Caco-2 (cell line): ENCODE results near the gene GPHB5. TPM values are rescaled to one million over a fixed set of nuclear protein-coding genes. Genes with fewer than 3 reads are reported as not detected.

Source experiments
- BruUV-seq: library from RNA; stranded (reverse); fragments of 400-500 nt; replicated peaks from 2 replicates; lab custom pipeline; 2021; lab: Mats Ljungman, UMichigan
- CTCF ChIA-PET: fragments of 300-600 bp; sonication (Branson Sonifier 250); formaldehyde crosslinking; loops from one replicate; lab custom pipeline; 2022; ENCODE audit warnings: antibody characterized with exemption; lab: Charles Lee
- POLR2A ChIA-PET: fragments of 300-600 bp; sonication (Branson Sonifier 250); formaldehyde crosslinking; loops from one replicate; lab custom pipeline; 2022; ENCODE audit warnings: antibody characterized with exemption; lab: Charles Lee
- DNase-seq, 2 experiments: peaks; one replicate each; pipeline versions ENCODE4 v3.0.0 to v3.0.0-alpha.2; 2020 to 2022
- H3K27me3 ChIP-seq: replicated peaks from 2 replicates; pipeline ENCODE4 v1.6.0; 2011; ENCODE audit warnings: low read length; ENCODE audit not compliant: control insufficient read depth, insufficient read depth
- H3K36me3 ChIP-seq: 2 replicates; pipeline ENCODE4 v1.5.1; 2011; ENCODE audit warnings: low read length; ENCODE audit not compliant: control insufficient read depth, insufficient read depth
- H3K4me1 ChIP-seq: fragments of 250-450 bp; sonication (Bioruptor Pico); 2 replicates; pipeline ENCODE4 v1.5.1; 2020; ENCODE audit warnings: mild to moderate bottlenecking
- H3K4me3 ChIP-seq: 2 replicates; pipeline ENCODE4 v1.5.1; 2011; ENCODE audit warnings: low read depth, mild to moderate bottlenecking, control low read depth, low read length
- H3K9me3 ChIP-seq: fragments of 250-450 bp; sonication (Bioruptor Pico); 2 replicates; pipeline ENCODE4 v1.5.1; 2020; ENCODE audit warnings: mild to moderate bottlenecking, moderate library complexity
- H3K27ac Mint-ChIP-seq: one replicate; pipeline ENCODE4 v1.8.0; 2022; ENCODE audit warnings: mixed read lengths; ENCODE audit not compliant: unreplicated experiment
- H3K27me3 Mint-ChIP-seq: one replicate; pipeline ENCODE4 v1.8.0; 2022; ENCODE audit warnings: mixed read lengths; ENCODE audit not compliant: insufficient read depth, unreplicated experiment
- H3K36me3 Mint-ChIP-seq: one replicate; pipeline ENCODE4 v1.8.0; 2022; ENCODE audit warnings: mild to moderate bottlenecking, mixed read lengths; ENCODE audit not compliant: insufficient read depth, unreplicated experiment
- H3K4me1 Mint-ChIP-seq: one replicate; pipeline ENCODE4 v1.8.0; 2022; ENCODE audit warnings: low read depth, mixed read lengths; ENCODE audit not compliant: unreplicated experiment
- H3K4me3 Mint-ChIP-seq: one replicate; pipeline ENCODE4 v1.8.0; 2022; ENCODE audit warnings: mild to moderate bottlenecking, moderate library complexity, mixed read lengths; ENCODE audit not compliant: unreplicated experiment
- H3K9me3 Mint-ChIP-seq: one replicate; pipeline ENCODE4 v1.8.0; 2022; ENCODE audit warnings: mixed read lengths; ENCODE audit not compliant: unreplicated experiment
- CTCF ChIP-seq, 2 experiments: fragments of 200-600 bp in 1 of 2; IDR thresholded peaks; 1 replicate in 1 of 2; 2 replicates in 1 of 2; pipeline versions ENCODE4 v1.5.1 to v1.8.0; 2011 to 2022; ENCODE audit warnings: antibody characterized with exemption in 1 of 2, control low read depth in 1 of 2, inconsistent platforms in 1 of 2, low read depth in 1 of 2, low read length in 1 of 2, mild to moderate bottlenecking in 1 of 2, moderate library complexity in 1 of 2; ENCODE audit not compliant: insufficient read depth in 1 of 2, severe bottlenecking in 1 of 2, unreplicated experiment in 1 of 2
- intact Hi-C: fragments of 100-400 bp; cut with micrococcal nuclease; formaldehyde crosslinking; loops from one replicate; pipeline ENCODE4 v1.10.0; 2022; ENCODE audit not compliant: unreplicated experiment
- total RNA-seq: library from RNA; stranded (reverse); gene quantifications from 2 replicates; pipeline ENCODE4 v1.2.3, GENCODE V29; 2022

The GPHB5 gene
- total RNA-seq, 1 experiment from 2014 or later: not detected

GRCh38 chr14:63287666-63288483 lies 30.9 kb downstream of the GPHB5 start:
- no peak for TF ChIP-seq CTCF (IDR thresholded peaks at IDR 0.05; ENCODE audit: insufficient read depth in 1 of 2, low read depth in 1 of 2, low read length in 1 of 2, severe bottlenecking in 1 of 2, unreplicated experiment in 1 of 2)
- no peak for DNase-seq
- H3K4me1 Mint-ChIP-seq: no peaks in the 10 kb centered on the region
- no peak overlapping the region for H3K4me3 Mint-ChIP-seq
- intact Hi-C loops: no loop called here
- no peak overlapping the region for H3K27ac Mint-ChIP-seq
- Histone ChIP-seq H3K4me3 (no peak overlapping the region), H3K36me3 (no peaks in the 10 kb centered on the region), H3K4me1 (no peaks in the 10 kb centered on the region), H3K9me3 (no peaks in the 10 kb centered on the region), H3K27me3 (no peaks in the 10 kb centered on the region; the same call in none of the 2 replicates)
- CTCF ChIA-PET: interaction anchor here (0.7 kb wide), 1 partner anchor 116 kb away, joined by 3 read pairs; no protein-coding TSS in a partner anchor
- H3K9me3 Mint-ChIP-seq: no peaks in the 10 kb centered on the region
- no peaks in the 10 kb centered on the region for H3K36me3 Mint-ChIP-seq
- BruUV-seq: no TSS peak
- peaks cover 2% of the 10 kb centered on the region for H3K27me3 Mint-ChIP-seq
- POLR2A ChIA-PET: no interaction called here

GRCh38 chr14:63286071-63286470 lies 32.7 kb downstream of the GPHB5 start:
- ChIA-PET CTCF (no interaction called here), POLR2A (no interaction called here)
- H3K4me3 Mint-ChIP-seq: no peak overlapping the region
- H3K4me1 Mint-ChIP-seq: no peaks in the 10 kb centered on the region
- intact Hi-C loops: no loop called here
- no peaks in the 10 kb centered on the region for H3K9me3 Mint-ChIP-seq
- H3K27me3 ChIP-seq: no peaks in the 10 kb centered on the region; the same call in none of the 2 replicates
- no TSS peak for BruUV-seq
- H3K27ac Mint-ChIP-seq: no peak overlapping the region
- H3K36me3 Mint-ChIP-seq: no peaks in the 10 kb centered on the region
- no peak for TF ChIP-seq CTCF (IDR thresholded peaks at IDR 0.05; ENCODE audit: insufficient read depth in 1 of 2, low read depth in 1 of 2, low read length in 1 of 2, severe bottlenecking in 1 of 2, unreplicated experiment in 1 of 2)
- no peaks in the 10 kb centered on the region for H3K27me3 Mint-ChIP-seq
- H3K9me3 ChIP-seq: no peaks in the 10 kb centered on the region
- no peak for DNase-seq
- H3K4me3 ChIP-seq: no peak overlapping the region
- H3K4me1 ChIP-seq: no peaks in the 10 kb centered on the region
- no peaks in the 10 kb centered on the region for H3K36me3 ChIP-seq

- TF ChIP-seq CTCF (IDR thresholded peaks at IDR 0.05; ENCODE audit: insufficient read depth in 1 of 2, low read depth in 1 of 2, low read length in 1 of 2, severe bottlenecking in 1 of 2, unreplicated experiment in 1 of 2): no peak
- no peaks in the 10 kb centered on the region for H3K9me3 Mint-ChIP-seq
- no peak overlapping the region for H3K4me3 Mint-ChIP-seq
- H3K4me1 ChIP-seq: no peaks in the 10 kb centered on the region
- intact Hi-C loops: no loop called here
- no peak for DNase-seq
- no peaks in the 10 kb centered on the region for H3K27me3 Mint-ChIP-seq
- H3K4me1 Mint-ChIP-seq: no peaks in the 10 kb centered on the region
- ChIA-PET CTCF (no interaction called here), POLR2A (no interaction called here)
- H3K4me3 ChIP-seq: no peak overlapping the region
- no peak overlapping the region for H3K27ac Mint-ChIP-seq
- H3K36me3 ChIP-seq: no peaks in the 10 kb centered on the region
- no TSS peak for BruUV-seq
- no peaks in the 10 kb centered on the region for H3K9me3 ChIP-seq
- no peaks in the 10 kb centered on the region for H3K36me3 Mint-ChIP-seq
- no peaks in the 10 kb centered on the region; the same call in 1 of the 2 replicates for H3K27me3 ChIP-seq
These were observed 34.9 kb downstream of the GPHB5 start for GRCh38 chr14:63283884-63284248.
